Fibroblast of villous mesenchyme (primary cell): Measurements from ENCODE around the gene DTX1. TPM values are rescaled to one million over a fixed set of nuclear protein-coding genes. Genes with fewer than 3 reads are reported as not detected.

Experiments used
- DNase-seq: peaks from one replicate; pipeline ENCODE4 v3.0.0-alpha.2; 2010; ENCODE audit warnings: low read depth
- H3K4me3 ChIP-seq: 2 replicates; pipeline ENCODE4 v1.5.1; 2011; ENCODE audit warnings: low read depth, mild to moderate bottlenecking, low read length
- CTCF ChIP-seq: IDR thresholded peaks from 2 replicates; pipeline ENCODE4 v1.5.1; 2012; ENCODE audit warnings: low read depth, mild to moderate bottlenecking, low read length; ENCODE audit not compliant: insufficient read depth
- total RNA-seq: library from RNA; depleted of rRNA; stranded (reverse); fragments of >200 nt; gene quantifications from 2 replicates; pipeline ENCODE4 v1.2.3, GENCODE V29; 2012

DTX1 gene
- total RNA-seq, 1 donor: not detected

- TF ChIP-seq CTCF: no peak
- no peak overlapping the region for H3K4me3 ChIP-seq
- DNase-seq: no peak
These were observed 8.8 kb downstream of the DTX1 start for GRCh38 chr12:113065126-113066007.

GRCh38 chr12:113066813-113067400 lies 10.4 kb downstream of the DTX1 start:
- no peak for DNase-seq
- H3K4me3 ChIP-seq: no peak overlapping the region
- TF ChIP-seq CTCF: no peak

- H3K4me3 ChIP-seq: no peak overlapping the region
- no peak for TF ChIP-seq CTCF
- no peak for DNase-seq
These were observed 11.7 kb downstream of the DTX1 start for GRCh38 chr12:113067987-113068935.

- TF ChIP-seq CTCF: no peak
- no peak overlapping the region for H3K4me3 ChIP-seq
- DNase-seq: no peak
These were observed 12.6 kb downstream of the DTX1 start for GRCh38 chr12:113069149-113069548.

GRCh38 chr12:113069751-113070116 lies 13.2 kb downstream of the DTX1 start:
- TF ChIP-seq CTCF: no peak

GRCh38 chr12:113070117-113070906 lies 13.8 kb downstream of the DTX1 start:
- TF ChIP-seq CTCF: no peak
- no peak for DNase-seq

More at GRCh38 chr12:113069751-113070116, 13.2 kb downstream of the DTX1 start:
- no peak for DNase-seq
- H3K4me3 ChIP-seq: no peak overlapping the region

More at GRCh38 chr12:113070117-113070906, 13.8 kb downstream of the DTX1 start:
- H3K4me3 ChIP-seq: no peak overlapping the region
